Subcutaneous preadipocyte (primary cell): ENCODE results near the gene CCDC38. TPM values are rescaled to one million over a fixed set of nuclear protein-coding genes. Genes with fewer than 3 reads are reported as not detected.

Experiments used
- total RNA-seq: library from RNA; depleted of rRNA; stranded (reverse); fragments of >200 nt; gene quantifications from 2 replicates; pipeline ENCODE4 v1.2.3, GENCODE V29; 2012

The CCDC38 gene
- total RNA-seq, result not detected in 2 replicates

GRCh38 chr12:95942524-95943329 is at the start of gene CCDC38:
TSS of gene CCDC38 (minus strand) at chr12:95942614. CDS start at chr12:95936509, 6,105 bp downstream.

DNA sequence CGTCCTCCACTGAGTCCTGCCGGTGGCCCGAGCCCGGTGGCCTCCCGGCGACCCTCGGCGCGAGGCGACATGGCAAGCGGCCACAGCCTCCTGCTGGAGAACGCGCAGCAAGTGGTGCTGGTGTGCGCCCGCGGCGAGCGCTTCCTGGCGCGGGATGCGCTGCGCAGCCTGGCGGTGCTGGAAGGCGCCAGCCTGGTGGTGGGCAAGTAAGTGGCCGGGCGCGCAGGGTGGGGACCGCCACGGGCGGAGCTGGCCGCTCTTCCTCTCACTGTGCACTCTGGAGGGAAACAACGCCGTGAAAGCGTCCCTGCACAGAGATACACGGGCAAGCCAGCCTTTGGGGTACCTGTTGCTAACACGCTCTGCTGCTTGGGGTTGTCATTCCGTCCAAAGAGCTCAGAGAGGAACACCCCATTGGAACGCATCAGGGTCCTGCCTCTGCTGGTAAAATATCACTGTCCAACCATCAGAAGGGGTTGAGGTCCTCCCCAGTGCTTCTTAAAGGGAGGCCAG is 972 bp upstream of the CCDC38 start, which contains the start of gene AMDHD1:
Gene AMDHD1, plus strand, starts transcription at position 2 of the 513 bp plus-strand sequence. Its CDS starts 68 bp downstream, at position 70.

DNA sequence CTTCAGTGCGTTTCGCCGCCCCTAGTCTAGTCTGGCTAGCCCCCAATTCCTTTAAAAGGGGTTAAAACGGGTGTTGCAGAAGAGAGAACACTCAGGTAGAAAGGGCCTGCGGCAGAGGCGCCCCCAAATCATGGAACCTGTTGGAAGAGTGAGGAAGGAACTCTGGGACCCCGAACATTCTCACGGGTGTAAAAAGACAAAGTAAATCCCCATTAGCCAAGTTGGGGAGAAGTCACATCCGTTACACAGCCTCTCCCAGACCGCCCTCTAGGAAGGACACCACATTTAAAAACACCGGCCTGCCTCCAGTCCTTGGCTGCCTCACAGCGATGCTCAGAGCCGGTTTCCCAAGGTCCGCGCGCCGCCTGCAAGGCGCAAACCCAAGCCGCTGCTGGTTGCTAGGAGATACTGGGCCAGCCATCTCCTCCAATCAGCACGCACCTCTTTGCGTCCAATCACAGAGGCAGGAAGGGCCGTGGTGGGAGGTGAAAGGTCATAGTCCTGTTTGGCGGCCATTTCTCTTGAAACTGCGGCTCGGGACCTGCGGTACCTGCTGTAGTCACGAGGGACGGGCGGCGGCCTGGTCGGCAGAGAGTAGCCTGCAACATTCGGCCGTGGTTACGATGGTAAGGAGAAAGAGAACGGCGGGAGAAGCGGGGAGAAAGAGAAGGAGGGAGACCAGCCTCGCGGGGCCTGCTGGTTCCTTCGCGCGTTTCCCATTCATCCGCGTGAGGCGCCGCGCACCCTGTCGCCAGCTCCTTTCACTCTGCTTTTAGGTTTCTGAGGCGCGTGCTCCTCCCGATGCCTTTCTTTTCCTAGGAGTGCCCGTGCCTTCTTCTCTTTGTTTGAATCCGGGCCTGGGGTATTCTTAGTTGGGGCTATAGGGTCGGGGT is 83.7 kb downstream of the CCDC38 start, which contains the start of gene SNRPF:
Gene SNRPF, plus strand, starts transcription at position 502 of the 893 bp plus-strand sequence. Its CDS starts 122 bp downstream, at position 624.

Other genes with a start within 250 kb of the CCDC38 start
- gene NTN4, start 151.8 kb downstream of the CCDC38 start, total RNA-seq, result 26.1 and 65.3 TPM in 2 replicates
- gene SNRPF, start 83.7 kb downstream of the CCDC38 start, total RNA-seq, result 10.9 and 11.8 TPM in 2 replicates
- 0.39 TPM in 1 of 2 replicates, not detected in the other for gene AMDHD1, start 717 bp upstream of the CCDC38 start, total RNA-seq
- gene HAL, start 53.7 kb upstream of the CCDC38 start, total RNA-seq, result not detected in 2 replicates
- 51.4 and 52.4 TPM in 2 replicates for gene LTA4H, start 93.0 kb upstream of the CCDC38 start, total RNA-seq